LNCaP clone FGC (cell line): Measurements from ENCODE around the gene SLC43A1.

Source experiments
- DNase-seq: peaks from one replicate; pipeline ENCODE4 v3.0.0-alpha.2; 2011; ENCODE audit warnings: low read depth
- H3K4me3 ChIP-seq: 2 replicates; pipeline ENCODE4 v1.5.1; 2011; ENCODE audit warnings: mild to moderate bottlenecking, low read depth, low read length, control low read depth
- TF ChIP-seq, protein P1 (sequence below): IDR thresholded peaks from 2 replicates; pipeline ENCODE4 v1.5.1; 2012; ENCODE audit warnings: mild to moderate bottlenecking; ENCODE audit not compliant: control insufficient read depth, insufficient read depth; ENCODE audit errors: extremely low read depth

The SLC43A1 gene

DNA sequence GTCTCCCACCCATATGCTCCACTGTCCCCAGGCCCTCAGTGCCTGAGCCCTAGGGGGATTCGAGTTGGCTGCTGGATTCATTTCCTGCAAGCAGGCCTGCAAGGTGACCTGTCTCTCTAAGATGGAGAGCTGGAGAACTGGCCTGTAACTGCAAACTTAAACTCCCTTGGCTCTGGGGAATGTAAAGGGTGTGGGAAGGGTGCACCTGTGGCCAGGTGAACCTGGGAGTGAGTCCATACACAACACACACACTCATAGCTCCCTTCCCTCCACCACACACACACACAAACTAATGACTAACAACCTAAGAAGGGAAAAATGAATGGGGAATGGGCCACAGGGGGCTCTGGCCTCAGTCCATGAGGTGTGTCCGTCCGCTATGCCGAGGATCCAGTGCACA is 36.4 kb upstream of the SLC43A1 start:
- no peak overlapping the region for H3K4me3 ChIP-seq
- no peak for DNase-seq
- TF ChIP-seq, protein P1, sequence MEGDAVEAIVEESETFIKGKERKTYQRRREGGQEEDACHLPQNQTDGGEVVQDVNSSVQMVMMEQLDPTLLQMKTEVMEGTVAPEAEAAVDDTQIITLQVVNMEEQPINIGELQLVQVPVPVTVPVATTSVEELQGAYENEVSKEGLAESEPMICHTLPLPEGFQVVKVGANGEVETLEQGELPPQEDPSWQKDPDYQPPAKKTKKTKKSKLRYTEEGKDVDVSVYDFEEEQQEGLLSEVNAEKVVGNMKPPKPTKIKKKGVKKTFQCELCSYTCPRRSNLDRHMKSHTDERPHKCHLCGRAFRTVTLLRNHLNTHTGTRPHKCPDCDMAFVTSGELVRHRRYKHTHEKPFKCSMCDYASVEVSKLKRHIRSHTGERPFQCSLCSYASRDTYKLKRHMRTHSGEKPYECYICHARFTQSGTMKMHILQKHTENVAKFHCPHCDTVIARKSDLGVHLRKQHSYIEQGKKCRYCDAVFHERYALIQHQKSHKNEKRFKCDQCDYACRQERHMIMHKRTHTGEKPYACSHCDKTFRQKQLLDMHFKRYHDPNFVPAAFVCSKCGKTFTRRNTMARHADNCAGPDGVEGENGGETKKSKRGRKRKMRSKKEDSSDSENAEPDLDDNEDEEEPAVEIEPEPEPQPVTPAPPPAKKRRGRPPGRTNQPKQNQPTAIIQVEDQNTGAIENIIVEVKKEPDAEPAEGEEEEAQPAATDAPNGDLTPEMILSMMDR: no peak

DNA sequence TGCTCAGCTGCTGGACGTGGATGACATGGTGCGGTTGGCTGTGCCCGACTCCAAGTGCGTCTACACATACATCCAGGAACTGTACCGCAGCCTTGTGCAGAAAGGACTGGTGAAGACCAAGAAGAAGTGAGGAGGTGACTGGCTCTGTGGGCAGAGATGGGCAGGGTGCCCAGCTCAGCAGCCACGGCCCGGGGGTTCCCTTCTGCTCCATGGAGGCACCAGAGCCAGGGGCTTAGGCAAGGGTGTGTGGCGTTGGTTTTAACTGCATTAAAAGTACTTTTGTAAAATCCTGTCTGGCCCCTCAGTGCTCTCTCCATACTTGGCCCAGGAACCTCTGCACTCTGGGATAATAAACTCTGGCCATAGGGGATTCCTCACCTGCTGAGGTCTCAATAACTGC is 34.5 kb upstream of the SLC43A1 start:
- TF ChIP-seq, protein P1: no peak

GRCh38 chr11:57547854-57548377 is 32.4 kb upstream of the SLC43A1 start:
- no peak for DNase-seq
- TF ChIP-seq, protein P1: no peak
- H3K4me3 ChIP-seq: no peak overlapping the region

More for the DNA sequence above, 34.5 kb upstream of the SLC43A1 start:
- H3K4me3 ChIP-seq: no peak overlapping the region
- DNase-seq: no peak

- DNase-seq: no peak
- no peak overlapping the region for H3K4me3 ChIP-seq
- TF ChIP-seq, protein P1: no peak
Measured at GRCh38 chr11:57546869-57547475, 31.5 kb upstream of the SLC43A1 start.

- H3K4me3 ChIP-seq: no peak overlapping the region
- TF ChIP-seq, protein P1: no peak
- DNase-seq: no peak
Measured at GRCh38 chr11:57546451-57546850, 30.9 kb upstream of the SLC43A1 start.

GRCh38 chr11:57545883-57546282 is 30.4 kb upstream of the SLC43A1 start:
- DNase-seq: no peak
- TF ChIP-seq, protein P1: no peak

DNA sequence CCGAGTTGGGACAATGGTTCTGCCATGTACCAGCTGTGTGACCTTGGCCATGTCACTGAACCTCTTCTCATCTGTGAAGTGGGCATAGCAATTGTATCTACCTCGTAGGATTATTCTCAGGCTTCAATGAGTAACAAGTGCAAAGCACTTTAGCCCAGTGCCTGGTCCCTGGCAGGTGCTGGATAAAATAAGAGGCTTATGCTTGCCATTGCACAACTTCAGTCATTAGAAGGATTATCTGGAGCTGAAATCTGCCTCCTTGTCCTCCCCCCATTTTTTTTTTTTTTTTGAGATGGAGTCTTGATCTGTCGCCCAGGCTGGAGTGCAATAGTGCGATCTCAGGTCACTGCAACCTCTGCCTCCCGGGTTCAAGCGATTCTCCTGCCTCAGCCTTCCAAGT is 29.1 kb upstream of the SLC43A1 start:
- no peak overlapping the region for H3K4me3 ChIP-seq
- TF ChIP-seq, protein P1: no peak

More at GRCh38 chr11:57545883-57546282, 30.4 kb upstream of the SLC43A1 start:
- H3K4me3 ChIP-seq: no peak overlapping the region

More for the DNA sequence above, 29.1 kb upstream of the SLC43A1 start:
- no peak for DNase-seq
